GM19468 (cell line): ENCODE data around the gene CTAG1B.
"Not testable (repeated sequence)": the region's sequence is repeated elsewhere in the genome, so short reads cannot be mapped to it uniquely, and the experiment has no call there.

Experiments used
- ATAC-seq: cut with Tn5 transposase; IDR thresholded peaks from one replicate; pipeline ENCODE4 v1.9.1; 2021; ENCODE audit warnings: mild to moderate bottlenecking, moderate library complexity, moderate number of reproducible peaks; ENCODE audit not compliant: unreplicated experiment; ENCODE audit errors: extremely low read depth

The CTAG1B gene

DNA sequence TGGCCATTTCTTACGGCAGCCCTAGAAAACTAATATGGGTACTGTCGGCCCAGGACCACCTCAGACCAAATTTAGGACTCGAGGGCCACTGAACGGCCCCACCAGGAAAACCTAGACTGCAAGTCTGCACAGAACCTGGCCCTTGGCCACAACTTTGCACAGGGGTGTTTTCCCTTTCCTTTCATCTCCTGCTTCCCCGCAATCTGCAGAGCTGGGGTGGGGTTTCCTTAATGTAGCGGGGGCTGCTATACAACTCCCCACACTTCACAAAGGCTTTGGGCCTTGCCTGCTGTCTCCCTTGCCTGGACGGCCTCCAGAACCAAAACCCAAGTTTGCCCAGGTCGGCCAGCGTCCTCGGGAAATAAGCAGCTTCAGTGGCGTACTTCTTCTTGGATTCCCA lies 11.9 kb upstream of the CTAG1B start:
- ATAC-seq = not testable (repeated sequence)

DNA sequence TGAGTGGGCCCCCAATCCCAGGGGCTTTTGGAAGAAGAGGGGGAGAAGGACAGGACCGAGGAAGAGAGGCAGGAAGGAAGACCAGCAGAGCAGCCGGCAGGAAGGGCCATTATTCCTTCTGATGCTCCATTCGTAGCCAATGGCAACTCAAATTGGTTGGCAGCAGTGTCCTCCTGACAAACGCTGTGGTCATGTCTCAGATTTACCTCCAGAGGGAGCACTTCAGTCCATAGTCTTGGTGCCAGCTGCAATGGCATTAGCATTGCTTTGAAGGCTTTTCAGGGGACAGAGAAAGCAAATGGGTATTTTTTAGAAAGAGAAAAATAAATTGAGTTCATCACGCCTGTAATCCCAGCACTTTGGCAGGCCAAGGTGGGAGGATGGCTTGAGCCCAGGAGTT lies 9.9 kb upstream of the CTAG1B start:
- not testable (repeated sequence) for ATAC-seq

DNA sequence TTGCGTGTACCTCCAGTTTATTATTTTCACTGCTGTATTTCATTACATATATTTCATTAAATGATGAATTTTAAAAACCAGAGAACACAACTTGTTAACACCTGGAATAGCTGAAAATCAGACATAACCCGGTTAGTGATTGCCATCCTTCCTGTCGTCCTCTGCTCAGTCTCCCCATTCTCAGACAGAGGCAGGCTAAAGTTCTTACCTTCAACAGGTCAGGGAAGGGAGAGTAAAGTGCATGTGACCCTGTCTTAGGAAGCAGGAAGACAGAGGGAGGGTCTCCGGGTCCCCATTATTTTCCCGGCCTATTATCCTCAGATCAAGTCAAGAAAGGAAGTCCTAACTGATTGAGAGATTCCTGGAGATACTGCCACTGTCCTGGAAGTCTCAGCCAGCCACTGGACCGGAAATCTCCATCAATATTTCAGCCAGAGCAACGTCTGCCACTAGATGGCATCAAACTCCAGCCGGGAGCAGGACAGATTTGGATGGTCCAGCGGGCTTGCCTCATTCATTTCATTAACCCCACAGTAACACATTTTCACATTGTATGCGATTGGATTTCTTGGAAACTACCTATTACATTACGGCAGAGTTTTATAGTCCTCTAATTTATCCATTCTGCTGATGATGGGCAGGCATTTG lies 1.8 kb upstream of the CTAG1B start:
- not testable (repeated sequence) for ATAC-seq

DNA sequence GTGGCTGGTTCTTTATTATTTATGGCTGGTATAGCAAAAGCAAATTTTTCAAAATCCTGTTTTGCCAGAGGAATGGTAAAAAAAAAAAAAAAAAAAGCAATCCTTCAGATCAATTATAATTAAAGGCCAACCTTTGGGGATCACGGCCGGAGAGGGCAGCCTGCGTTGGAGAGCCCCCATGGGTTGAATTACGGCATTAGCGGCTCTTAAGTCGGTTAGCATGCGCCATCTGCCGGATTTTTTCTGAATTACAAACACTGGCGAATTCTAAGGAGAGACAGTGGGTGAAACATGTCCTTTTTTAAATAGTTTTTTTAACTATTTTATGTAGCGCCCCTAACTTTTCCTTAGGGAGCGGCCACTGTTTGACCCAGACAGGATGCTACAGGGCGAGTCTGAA lies 5.5 kb downstream of the CTAG1B start:
- not testable (repeated sequence) for ATAC-seq

DNA sequence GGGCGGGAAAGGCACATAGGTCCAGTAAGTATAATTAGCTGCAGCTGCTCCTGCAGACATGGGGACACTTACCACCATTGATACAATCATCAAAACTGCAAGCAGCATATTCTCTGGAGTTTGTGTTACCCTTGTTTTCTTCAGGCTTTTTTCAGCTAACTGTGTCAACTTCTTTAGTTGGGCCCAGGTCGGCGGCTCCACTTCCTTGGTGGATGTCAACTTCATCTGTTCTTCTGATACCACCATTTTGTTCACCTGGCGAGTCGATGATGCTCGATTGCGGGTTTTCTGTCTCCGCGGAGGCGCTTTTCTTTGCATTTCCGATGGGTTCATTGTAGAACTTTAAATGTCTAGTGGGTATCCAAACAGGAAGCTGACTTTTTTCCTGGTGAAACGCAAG lies 7.9 kb downstream of the CTAG1B start:
- not testable (repeated sequence) for ATAC-seq

DNA sequence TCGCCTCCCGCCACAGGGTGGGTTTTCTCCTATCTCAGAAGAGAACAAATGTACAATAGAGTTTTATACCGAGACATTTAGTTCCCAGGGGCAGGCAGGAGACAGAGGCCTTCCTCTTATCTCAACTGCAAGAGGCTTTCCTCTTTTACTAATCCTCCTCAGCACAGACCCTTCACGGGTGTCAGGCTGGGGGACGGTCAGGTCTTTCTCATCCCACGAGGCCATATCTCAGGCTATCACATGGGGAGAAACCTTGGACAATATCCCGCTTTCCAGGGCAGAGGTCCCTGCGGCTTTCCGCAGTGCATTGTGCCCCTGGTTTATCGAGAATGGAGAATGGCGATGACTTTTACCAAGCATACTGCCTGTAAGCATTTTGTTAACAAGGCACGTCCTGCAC lies 10.3 kb downstream of the CTAG1B start:
- ATAC-seq = not testable (repeated sequence)

DNA sequence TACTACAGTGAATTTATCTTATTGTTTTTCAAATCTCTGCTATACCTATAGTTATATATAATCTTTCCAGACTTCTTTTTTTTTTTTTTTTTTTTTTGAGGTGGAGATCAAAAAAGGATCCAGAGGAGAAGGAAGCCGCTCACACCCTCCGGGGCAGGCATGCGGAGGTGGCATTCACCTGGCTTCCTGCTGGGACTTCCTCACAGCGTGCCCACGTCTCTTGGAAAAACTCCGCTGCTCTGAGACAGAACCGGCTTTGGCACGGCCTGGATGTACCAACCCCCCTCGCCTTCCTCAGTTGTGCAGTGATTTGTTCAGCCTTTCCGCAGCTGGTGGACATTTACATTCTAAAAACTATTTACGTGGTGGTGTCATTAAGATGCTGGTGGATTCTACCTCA lies 11.1 kb downstream of the CTAG1B start:
- not testable (repeated sequence) for ATAC-seq

DNA sequence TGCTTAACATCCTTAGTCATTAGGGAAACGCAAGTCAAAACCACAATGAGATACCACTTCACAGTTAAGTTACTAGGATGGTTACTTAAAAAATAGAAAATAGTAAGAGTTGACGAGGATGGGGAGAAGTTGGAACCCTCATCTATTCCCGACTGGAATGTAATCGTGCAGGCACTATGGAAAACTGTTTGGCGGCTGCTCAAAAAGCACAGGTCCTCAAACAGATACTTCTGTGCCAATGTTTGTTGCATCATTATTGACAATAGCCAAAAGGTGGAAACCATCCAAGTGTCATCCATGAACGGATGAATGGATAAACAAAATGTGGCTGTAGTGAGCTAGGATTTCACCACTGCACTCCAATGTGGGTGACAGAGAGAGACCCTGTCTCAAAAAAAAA lies 11.7 kb downstream of the CTAG1B start:
- no peak for ATAC-seq

DNA sequence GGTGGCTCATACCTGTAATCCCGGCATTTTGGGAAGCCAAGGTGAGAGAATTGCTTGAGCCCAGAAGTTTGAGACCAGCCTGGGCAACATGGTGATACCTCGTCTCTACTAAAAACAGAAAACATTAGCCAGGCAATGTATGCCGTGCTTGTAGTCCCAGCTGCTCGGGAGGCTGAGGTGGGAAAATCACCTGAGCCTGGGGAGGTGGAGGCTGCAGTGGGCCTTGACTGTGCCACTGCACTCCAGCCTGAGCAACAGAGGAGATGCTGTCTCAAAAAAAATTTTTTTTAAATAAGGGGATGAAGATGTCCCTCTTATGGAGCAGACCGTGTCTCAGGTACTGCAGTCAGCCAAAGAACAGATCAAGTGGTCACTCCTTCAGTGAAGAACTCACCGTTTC lies 13.5 kb downstream of the CTAG1B start:
- ATAC-seq = no peak

DNA sequence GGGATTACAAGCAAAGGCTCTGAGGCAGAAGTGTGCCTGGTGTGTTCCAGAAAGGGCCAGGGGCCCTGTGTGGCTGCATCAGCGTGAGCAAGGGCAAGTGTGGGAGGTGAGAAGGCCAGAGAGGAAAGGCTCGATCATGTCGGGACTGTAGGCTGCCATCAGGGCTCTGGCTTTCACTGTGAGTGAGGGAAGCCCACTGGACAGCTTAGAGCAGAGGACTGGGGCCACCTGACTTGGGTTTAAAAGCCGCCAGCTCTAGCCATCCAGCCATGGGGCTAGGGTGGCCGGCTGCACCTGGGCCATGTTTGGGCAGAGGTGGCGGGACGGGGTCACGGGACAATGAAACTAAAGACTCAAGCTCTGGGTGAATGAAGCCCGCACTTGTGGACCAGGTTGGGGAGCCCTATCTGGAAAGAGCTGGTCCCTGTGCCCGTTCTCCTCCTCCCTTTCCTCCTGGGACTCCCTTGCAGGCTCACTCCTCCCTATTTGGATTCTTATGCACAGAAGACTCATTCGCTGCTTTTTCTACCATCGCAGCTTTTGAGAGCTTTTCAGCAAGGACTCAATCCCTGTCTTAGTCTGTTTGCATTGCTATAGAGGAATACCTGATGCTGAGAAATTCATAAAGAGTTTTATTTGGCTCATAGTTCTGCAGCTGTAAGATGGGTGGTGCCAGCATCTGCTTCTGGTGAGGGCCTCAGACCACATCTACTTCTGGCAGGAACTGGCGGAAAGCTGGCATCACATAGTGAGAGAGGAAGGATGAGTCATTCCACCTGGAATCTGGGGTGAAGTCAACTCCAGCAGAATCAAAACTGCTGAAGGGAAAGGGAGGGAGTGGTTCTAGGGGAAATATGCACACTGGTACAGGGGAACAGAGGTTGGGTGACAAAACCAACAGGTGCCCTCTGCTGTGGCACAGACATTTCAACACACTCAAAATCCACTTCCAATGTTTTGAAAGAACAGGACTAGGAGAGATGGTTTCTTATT lies 15.3 kb downstream of the CTAG1B start:
- ATAC-seq = no peak

DNA sequence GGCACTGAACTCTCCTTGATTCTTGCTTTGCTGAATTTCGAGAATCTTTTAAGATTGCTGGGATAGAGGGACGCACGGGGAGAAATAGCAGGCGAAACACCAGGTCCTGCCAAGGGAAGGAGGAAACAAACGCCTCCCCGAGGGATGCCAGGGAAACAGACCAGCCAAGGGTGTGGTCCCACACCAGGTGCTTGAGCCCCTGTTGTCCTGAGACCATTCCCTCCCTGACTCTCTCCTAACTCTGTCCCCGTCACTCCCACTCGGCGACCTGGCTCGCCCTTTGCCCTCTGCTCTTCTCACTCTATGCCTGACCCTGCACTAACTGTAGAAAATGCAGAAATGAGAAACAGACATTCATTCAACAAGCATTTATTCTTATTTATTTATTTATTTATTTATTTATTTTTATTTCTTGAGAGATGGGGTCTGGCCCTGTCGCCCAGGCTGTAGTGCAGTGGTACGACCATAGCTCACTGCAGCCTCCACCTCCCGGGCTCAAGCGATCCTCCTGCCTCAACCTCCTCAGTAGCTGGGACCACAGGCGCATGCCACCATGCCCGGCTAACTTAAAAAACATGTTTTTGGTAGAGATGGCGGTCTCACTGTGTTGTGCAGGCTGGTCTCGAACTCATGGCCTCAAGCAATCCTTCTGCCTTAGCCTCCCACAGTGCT lies 16.2 kb downstream of the CTAG1B start:
- ATAC-seq = no peak

DNA sequence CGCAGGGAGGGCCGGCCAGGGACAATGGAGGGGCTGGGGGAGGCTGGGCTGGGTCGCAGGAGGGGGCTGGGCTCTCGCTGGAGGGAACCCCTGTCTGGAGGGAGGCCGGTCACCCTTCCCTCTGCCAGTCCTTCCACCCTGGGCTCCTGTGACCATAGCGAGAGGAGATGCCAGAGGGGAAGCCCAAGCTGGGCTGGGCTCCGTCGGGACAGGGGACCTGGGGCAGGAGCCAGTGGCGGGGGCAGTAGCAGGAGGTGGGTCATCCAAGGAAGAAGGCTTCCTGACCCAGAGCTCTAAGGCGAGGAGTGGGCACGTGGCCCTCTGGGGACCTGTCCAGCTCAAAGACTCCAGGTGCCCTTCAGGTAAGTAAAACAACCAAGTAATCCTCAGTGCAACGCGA lies 16.9 kb downstream of the CTAG1B start:
- ATAC-seq = no peak

DNA sequence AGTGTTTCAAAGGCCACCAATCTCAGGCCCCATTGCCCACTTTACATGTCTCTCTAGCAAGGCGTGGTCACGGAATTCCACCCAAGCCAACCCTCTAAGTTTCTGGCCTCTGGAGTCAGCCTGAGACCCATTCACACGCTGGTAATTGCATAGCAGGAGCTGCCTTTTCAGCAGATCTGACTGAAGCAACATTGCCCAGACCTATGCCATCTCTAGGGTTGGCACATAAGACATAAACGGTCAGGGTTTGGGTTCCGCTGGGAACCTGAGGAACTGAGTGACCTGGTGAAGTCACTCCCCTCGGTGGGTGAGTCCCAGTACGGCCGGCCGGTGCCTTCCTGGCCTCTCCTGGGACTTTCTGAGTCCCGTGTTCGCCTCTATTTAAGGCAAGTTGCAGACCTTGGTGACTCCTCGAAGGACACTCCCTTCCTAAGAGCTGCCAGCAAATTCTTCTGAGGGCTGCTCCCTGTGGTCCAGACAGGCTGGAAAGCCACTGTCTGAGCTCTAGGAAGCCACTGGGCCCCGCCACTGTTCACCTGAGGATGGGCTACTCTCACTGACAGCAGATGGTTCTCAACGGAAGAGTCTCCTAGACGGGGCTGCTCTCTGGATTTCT lies 18.2 kb downstream of the CTAG1B start:
- no peak for ATAC-seq

DNA sequence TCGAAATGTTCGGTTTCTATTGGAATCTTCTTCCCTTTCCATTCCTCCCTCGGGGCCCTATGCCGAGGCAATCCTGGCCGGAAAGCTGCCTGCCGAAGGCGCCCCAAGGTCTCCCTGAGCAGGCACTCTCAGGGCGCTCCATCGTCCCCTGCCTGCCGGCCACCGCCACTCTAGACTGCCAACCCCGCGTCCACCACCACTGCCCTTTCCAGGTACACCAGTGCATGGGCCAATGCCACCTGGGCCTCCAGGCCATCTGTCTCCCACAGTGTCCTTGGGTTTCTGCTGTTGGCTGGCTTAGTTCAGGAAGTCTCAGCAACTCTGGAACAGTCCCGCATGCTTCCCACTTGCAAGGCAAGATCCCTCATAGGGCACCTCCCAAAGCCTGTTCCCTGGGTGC lies 19.6 kb downstream of the CTAG1B start:
- no peak for ATAC-seq

DNA sequence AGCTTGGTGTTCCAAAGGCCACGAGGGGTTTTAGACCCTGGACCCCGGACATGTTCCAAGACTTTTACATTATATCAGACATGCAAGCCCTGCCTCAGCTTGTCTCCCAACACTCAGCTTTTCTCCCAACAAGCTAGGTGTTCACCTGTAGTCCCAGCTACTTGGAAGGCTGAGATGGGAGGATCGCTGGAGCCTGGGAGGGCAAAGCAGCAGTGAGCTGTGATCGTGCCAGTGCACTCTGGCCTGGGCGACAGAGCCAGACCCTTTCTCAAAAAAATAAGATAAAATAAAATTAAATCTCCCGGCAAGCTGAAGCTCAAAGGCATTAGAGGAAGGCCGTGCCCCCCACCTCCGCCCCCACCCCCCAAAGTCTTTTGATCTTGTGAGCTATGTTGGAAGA lies 20.4 kb downstream of the CTAG1B start:
- ATAC-seq = no peak

DNA sequence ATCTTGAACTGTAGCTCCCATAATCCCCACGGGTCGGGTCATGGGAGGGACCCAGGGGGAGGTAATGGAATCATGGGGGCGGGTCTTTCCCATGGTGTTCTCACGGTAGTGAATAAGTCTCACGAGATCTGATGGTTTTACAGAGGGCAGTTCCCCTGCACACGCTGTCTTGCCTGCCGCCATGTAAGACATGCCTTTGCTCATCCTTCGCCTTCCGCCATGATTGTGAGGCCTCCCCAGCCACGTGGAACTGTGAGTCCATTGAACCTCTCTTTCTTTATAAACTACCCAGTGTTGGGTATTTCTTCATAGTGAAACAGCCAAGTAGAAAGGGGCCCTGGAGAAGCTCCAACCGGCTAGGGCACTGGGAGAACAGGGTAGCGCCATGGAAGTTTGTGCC lies 21.9 kb downstream of the CTAG1B start:
- ATAC-seq = no peak

DNA sequence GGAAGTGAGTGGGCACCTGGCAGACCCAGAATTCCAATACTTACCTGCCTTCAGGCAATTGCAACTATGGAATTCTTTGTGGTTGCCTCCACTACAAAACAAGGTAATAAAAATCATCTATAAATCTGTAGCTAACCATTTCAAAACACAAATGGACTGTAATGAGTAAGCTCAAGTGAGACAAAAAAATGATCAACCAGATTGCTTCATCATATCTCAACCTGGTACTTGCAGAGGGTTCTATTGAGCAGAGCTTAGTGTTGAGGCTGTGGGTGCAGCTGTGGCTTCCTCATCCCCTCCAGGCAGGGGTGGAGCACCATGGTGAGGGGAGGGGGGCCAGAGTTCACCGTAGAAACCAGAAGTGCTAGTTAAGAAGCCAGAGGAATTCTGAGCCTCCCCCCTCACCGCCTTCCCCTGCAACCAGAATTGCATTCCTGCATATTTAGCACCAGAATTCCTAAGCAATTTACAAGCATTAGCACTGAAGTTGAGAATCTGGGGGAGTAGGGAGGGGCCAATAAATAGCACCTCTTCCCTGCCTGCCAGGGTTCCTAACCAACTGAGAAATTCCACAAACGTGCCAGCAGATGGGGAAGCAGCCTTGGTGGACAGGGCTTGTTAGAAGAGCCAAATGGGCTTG lies 22.7 kb downstream of the CTAG1B start:
- ATAC-seq = no peak

DNA sequence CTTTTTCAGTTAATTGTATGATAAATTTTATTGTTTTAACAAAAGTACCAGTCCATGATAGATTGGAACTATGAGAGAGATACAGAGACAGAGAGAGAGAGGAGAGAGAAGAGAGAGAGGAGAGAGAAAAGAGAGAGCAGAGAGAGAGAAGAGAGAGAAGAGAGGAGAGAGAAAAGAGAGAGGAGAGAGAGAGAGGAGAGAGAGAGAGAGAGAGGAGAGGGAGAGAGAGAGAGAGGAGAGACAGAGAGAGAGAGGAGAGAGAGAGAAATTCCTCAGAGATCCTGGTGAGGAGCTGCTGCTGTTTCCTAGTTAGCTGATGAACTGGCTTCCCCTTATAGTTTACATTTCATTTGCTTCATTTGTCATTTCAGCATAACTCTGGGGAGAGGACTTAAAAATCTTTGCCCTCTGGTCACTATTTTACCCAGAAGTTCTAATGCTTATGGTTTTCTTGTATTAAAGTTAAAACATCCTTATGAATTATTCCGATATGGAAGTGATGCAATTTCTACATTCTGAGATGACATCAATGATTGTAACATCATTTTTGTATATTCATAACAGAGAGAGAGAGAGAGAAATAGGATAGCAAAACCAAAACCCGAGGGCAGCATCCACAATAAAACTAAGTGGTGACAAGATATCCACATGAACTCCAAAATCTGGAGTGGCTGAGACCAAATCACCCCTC lies 23.4 kb downstream of the CTAG1B start:
- no peak for ATAC-seq

DNA sequence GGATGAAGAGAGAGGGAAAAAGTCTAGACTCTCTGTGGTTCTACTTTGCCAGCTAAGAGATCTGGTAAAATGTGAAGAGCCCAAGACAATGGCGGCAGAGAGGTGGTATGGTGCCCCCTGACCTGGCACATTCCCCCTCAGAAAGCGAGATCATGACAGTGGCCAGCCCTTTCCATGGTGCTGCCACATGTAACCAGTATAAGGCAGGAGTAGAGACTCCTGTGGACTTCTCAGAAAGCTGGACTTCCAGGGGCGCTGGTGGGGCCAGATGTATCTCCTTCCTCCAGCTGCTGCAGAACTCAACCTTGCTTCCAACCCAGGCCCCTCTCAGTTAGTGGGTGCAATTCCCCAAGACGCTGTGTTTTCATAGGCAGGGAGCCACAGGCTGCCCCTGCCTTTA lies 24.6 kb downstream of the CTAG1B start:
- no peak for ATAC-seq
